ENCODE results near the gene BCAS4. TPM values are rescaled to one million over a fixed set of nuclear protein-coding genes. Genes with fewer than 3 reads are reported as not detected.

BCAS4 gene
- total RNA-seq, 3 donors from 2014 or later, result 6.6 to 22.2 (median 10.5) TPM

- Histone ChIP-seq H3K36me3 (no peaks in the 10 kb centered on the region), H3K4me1 (no peaks in the 10 kb centered on the region), H3K9me3 (no peaks in the 10 kb centered on the region), H3K4me3 (no peak overlapping the region), H3K27me3 (no peaks in the 10 kb centered on the region), H3K27ac (no peak overlapping the region)
- intact Hi-C loops (cut with DNase I; ENCODE audit: low total_unique reads), result no loop called here
- DNase-seq (ENCODE audit: low spot score in 2 of 2), result no peak
- TF ChIP-seq CTCF (IDR thresholded peaks at IDR 0.05) (no peak), POLR2AphosphoS5 (IDR thresholded peaks at IDR 0.05) (no peak), POLR2A (IDR thresholded peaks at IDR 0.05) (no peak)
Observed at GRCh38 chr20:50870561-50871161, 75.8 kb downstream of the BCAS4 start.

GRCh38 chr20:50872560-50873425 is 77.9 kb downstream of the BCAS4 start:
- Histone ChIP-seq H3K4me3 (no peak overlapping the region), H3K9me3 (no peaks in the 10 kb centered on the region), H3K27ac (no peak overlapping the region), H3K36me3 (no peaks in the 10 kb centered on the region), H3K27me3 (no peaks in the 10 kb centered on the region), H3K4me1 (no peaks in the 10 kb centered on the region)
- TF ChIP-seq POLR2A (IDR thresholded peaks at IDR 0.05), result no peak
- TF ChIP-seq POLR2AphosphoS5 (IDR thresholded peaks at IDR 0.05), result no peak
- no peak for TF ChIP-seq CTCF (IDR thresholded peaks at IDR 0.05)
- intact Hi-C loops (cut with DNase I; ENCODE audit: low total_unique reads), result no loop called here
- DNase-seq (ENCODE audit: low spot score in 2 of 2), result no peak

GRCh38 chr20:50873585-50873984 is 78.7 kb downstream of the BCAS4 start:
- TF ChIP-seq POLR2A (IDR thresholded peaks at IDR 0.05), result no peak
- no peak for TF ChIP-seq POLR2AphosphoS5 (IDR thresholded peaks at IDR 0.05)
- no peak for TF ChIP-seq CTCF (IDR thresholded peaks at IDR 0.05)
- H3K36me3 ChIP-seq, result no peaks in the 10 kb centered on the region
- H3K9me3 ChIP-seq, result no peaks in the 10 kb centered on the region
- no peak overlapping the region for H3K27ac ChIP-seq
- no peak for DNase-seq (ENCODE audit: low spot score in 2 of 2)
- H3K27me3 ChIP-seq, result no peaks in the 10 kb centered on the region
- no peaks in the 10 kb centered on the region for H3K4me1 ChIP-seq
- intact Hi-C loops (cut with DNase I; ENCODE audit: low total_unique reads), result no loop called here
- no peak overlapping the region for H3K4me3 ChIP-seq

- no peaks in the 10 kb centered on the region for H3K4me1 ChIP-seq
- H3K27me3 ChIP-seq, result no peaks in the 10 kb centered on the region
- intact Hi-C loops (cut with DNase I; ENCODE audit: low total_unique reads), result no loop called here
- TF ChIP-seq POLR2AphosphoS5 (IDR thresholded peaks at IDR 0.05) (no peak), POLR2A (IDR thresholded peaks at IDR 0.05) (no peak)
- H3K36me3 ChIP-seq, result no peaks in the 10 kb centered on the region
- no peak overlapping the region for H3K27ac ChIP-seq
- no peaks in the 10 kb centered on the region for H3K9me3 ChIP-seq
- DNase-seq (ENCODE audit: low spot score in 2 of 2), result no peak
- no peak overlapping the region for H3K4me3 ChIP-seq
Observed at GRCh38 chr20:50874111-50874757, 79.4 kb downstream of the BCAS4 start.

- Histone ChIP-seq H3K4me1 (no peaks in the 10 kb centered on the region), H3K36me3 (no peaks in the 10 kb centered on the region), H3K27ac (no peak overlapping the region), H3K9me3 (no peaks in the 10 kb centered on the region), H3K4me3 (no peak overlapping the region), H3K27me3 (no peaks in the 10 kb centered on the region)
- DNase-seq (ENCODE audit: low spot score in 2 of 2), result no peak
- intact Hi-C loops (cut with DNase I; ENCODE audit: low total_unique reads), result no loop called here
- no peak for TF ChIP-seq CTCF (IDR thresholded peaks at IDR 0.05)
- no peak for TF ChIP-seq POLR2AphosphoS5 (IDR thresholded peaks at IDR 0.05)
- no peak for TF ChIP-seq POLR2A (IDR thresholded peaks at IDR 0.05)
Observed at GRCh38 chr20:50874758-50875665, 80.2 kb downstream of the BCAS4 start.

Measured in breast epithelium (tissue), 4 donors.